Nephron (organoid): Measurements from ENCODE around the gene ASIC2.

Source experiments
- H3K27ac Mint-ChIP-seq, 3 experiments: 2 replicates each; pipeline ENCODE4 v1.8.0; 2020; ENCODE audit warnings: mixed read lengths in 3 of 3, mild to moderate bottlenecking in 2 of 3, moderate library complexity in 1 of 3
- H3K27me3 Mint-ChIP-seq: 2 replicates; pipeline ENCODE4 v1.8.0; 2021; ENCODE audit warnings: low read depth, mild to moderate bottlenecking, moderate library complexity, mixed read lengths
- H3K36me3 Mint-ChIP-seq: 2 replicates; pipeline ENCODE4 v1.8.0; 2020; ENCODE audit warnings: low read depth, mixed read lengths
- H3K4me1 Mint-ChIP-seq: 2 replicates; pipeline ENCODE4 v1.8.0; 2020; ENCODE audit warnings: mixed read lengths
- H3K4me3 Mint-ChIP-seq, 3 experiments: 2 replicates each; pipeline ENCODE4 v1.8.0; 2020; ENCODE audit warnings: mild to moderate bottlenecking in 3 of 3, mixed read lengths in 3 of 3, moderate library complexity in 2 of 3
- H3K9me3 Mint-ChIP-seq: 2 replicates; pipeline ENCODE4 v1.8.0; 2020; ENCODE audit warnings: mixed read lengths
- CTCF ChIP-seq, 3 experiments: fragments of 200-600 bp; sonication (generic); IDR thresholded peaks; one replicate each; pipeline ENCODE4 v1.5.0; 2021; ENCODE audit warnings: antibody characterized with exemption in 3 of 3; ENCODE audit not compliant: unreplicated experiment in 3 of 3

ASIC2 gene

GRCh38 chr17:33292981-33293867 is at the start of gene ASIC2:
TSS of gene ASIC2 (minus strand) at chr17:33293295.
- peaks cover 82% of the 10 kb centered on the region for H3K27me3 Mint-ChIP-seq
- H3K36me3 Mint-ChIP-seq, result no peaks in the 10 kb centered on the region
- peak in 1 of 3 experiments; percentile 20 for TF ChIP-seq CTCF (IDR thresholded peaks at IDR 0.05; ENCODE audit: unreplicated experiment in 3 of 3)
- H3K4me3 Mint-ChIP-seq, result peak within 1 kb of the TSS; percentile 78 to 81 (median 80)
- no peak within 1 kb of the TSS for H3K27ac Mint-ChIP-seq
- peaks cover 37% of the 10 kb centered on the region for H3K4me1 Mint-ChIP-seq
- H3K9me3 Mint-ChIP-seq, result peaks cover 2% of the 10 kb centered on the region

GRCh38 chr17:33342025-33342424 is 48.9 kb upstream of the ASIC2 start:
- Mint-ChIP-seq H3K4me3 (no peak overlapping the region), H3K36me3 (no peaks in the 10 kb centered on the region), H3K9me3 (no peaks in the 10 kb centered on the region), H3K27ac (no peak overlapping the region), H3K4me1 (no peaks in the 10 kb centered on the region), H3K27me3 (peaks cover 30% of the 10 kb centered on the region)
- no peak for TF ChIP-seq CTCF (IDR thresholded peaks at IDR 0.05; ENCODE audit: unreplicated experiment in 3 of 3)

- Mint-ChIP-seq H3K4me3 (no peak overlapping the region), H3K36me3 (no peaks in the 10 kb centered on the region), H3K9me3 (no peaks in the 10 kb centered on the region), H3K4me1 (no peaks in the 10 kb centered on the region), H3K27me3 (peaks cover 44% of the 10 kb centered on the region), H3K27ac (no peak overlapping the region)
- TF ChIP-seq CTCF (IDR thresholded peaks at IDR 0.05; ENCODE audit: unreplicated experiment in 3 of 3), result no peak
Measured at GRCh38 chr17:33338242-33338641, 45.1 kb upstream of the ASIC2 start.

- no peaks in the 10 kb centered on the region for H3K4me1 Mint-ChIP-seq
- peak in 1 of 3 experiments; percentile 7 for TF ChIP-seq CTCF (IDR thresholded peaks at IDR 0.05; ENCODE audit: unreplicated experiment in 3 of 3)
- H3K9me3 Mint-ChIP-seq, result no peaks in the 10 kb centered on the region
- peaks cover 43% of the 10 kb centered on the region for H3K27me3 Mint-ChIP-seq
- H3K36me3 Mint-ChIP-seq, result no peaks in the 10 kb centered on the region
- H3K27ac Mint-ChIP-seq, result no peak overlapping the region
- H3K4me3 Mint-ChIP-seq, result no peak overlapping the region
Measured at GRCh38 chr17:33335491-33336173, 42.5 kb upstream of the ASIC2 start.

- Mint-ChIP-seq H3K27me3 (peaks cover 47% of the 10 kb centered on the region), H3K27ac (no peak overlapping the region), H3K9me3 (no peaks in the 10 kb centered on the region), H3K36me3 (no peaks in the 10 kb centered on the region), H3K4me3 (no peak overlapping the region), H3K4me1 (no peaks in the 10 kb centered on the region)
- TF ChIP-seq CTCF (IDR thresholded peaks at IDR 0.05; ENCODE audit: unreplicated experiment in 3 of 3), result no peak
Measured at GRCh38 chr17:33334703-33335102, 41.6 kb upstream of the ASIC2 start.
